GM20000 (cell line): ENCODE results near the gene PIAS4.

ENCODE experiments used
- DNase-seq: peaks from one replicate; pipeline ENCODE4 v3.0.0; 2012; ENCODE audit warnings: low spot score
- TF ChIP-seq, protein P1 (sequence below): IDR thresholded peaks from 2 replicates; pipeline ENCODE4 v1.5.1; 2012; ENCODE audit warnings: mild to moderate bottlenecking, control low read depth; ENCODE audit errors: extremely low read depth, missing control alignments

Gene PIAS4

DNA sequence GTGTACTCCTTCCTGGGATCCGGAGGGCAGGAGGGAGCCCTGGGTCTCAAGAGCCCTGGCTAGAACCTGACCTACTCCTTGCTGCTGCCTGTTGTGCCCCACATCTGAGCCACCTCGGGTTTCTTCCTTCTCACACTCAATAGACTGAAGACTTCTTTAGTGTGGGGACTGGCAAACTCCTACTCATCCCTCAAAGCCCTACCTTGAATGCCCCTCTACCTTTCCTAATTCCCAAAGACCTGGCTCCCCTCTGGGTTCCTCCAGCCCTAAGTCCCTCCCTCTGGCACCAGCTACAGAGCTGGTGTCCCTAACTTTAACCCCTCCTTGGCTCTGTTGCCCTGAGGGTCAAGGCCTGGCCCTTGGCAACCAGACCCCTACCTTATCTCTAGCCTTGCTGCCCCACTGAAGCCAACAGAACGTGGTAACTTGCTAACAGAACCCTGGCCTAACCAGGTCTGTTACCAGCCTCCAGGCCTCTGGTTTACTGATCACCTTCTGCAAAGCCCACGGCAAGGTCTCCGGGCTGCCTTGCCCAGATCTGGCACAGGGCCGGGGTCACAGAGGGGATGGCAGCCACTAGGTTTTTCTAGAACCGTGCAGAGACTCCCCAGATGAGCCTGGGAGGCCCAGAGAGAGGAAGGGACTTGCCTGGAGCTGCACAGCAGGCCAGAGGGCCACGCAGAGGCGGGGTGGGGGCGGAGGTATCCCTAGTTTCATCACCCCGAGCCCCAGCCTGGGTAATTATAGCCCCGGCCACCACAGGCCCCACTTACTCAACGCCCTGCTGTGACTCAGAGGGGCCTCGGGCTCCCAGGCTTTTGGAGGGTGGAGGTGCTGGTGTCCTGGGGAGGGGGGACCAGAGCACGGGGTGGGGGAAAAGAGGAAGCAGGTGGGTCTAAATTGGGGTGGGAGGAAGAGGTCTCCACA lies 43.9 kb downstream of the PIAS4 start:
- DNase-seq = no peak
- TF ChIP-seq, protein P1, sequence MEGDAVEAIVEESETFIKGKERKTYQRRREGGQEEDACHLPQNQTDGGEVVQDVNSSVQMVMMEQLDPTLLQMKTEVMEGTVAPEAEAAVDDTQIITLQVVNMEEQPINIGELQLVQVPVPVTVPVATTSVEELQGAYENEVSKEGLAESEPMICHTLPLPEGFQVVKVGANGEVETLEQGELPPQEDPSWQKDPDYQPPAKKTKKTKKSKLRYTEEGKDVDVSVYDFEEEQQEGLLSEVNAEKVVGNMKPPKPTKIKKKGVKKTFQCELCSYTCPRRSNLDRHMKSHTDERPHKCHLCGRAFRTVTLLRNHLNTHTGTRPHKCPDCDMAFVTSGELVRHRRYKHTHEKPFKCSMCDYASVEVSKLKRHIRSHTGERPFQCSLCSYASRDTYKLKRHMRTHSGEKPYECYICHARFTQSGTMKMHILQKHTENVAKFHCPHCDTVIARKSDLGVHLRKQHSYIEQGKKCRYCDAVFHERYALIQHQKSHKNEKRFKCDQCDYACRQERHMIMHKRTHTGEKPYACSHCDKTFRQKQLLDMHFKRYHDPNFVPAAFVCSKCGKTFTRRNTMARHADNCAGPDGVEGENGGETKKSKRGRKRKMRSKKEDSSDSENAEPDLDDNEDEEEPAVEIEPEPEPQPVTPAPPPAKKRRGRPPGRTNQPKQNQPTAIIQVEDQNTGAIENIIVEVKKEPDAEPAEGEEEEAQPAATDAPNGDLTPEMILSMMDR = no peak

DNA sequence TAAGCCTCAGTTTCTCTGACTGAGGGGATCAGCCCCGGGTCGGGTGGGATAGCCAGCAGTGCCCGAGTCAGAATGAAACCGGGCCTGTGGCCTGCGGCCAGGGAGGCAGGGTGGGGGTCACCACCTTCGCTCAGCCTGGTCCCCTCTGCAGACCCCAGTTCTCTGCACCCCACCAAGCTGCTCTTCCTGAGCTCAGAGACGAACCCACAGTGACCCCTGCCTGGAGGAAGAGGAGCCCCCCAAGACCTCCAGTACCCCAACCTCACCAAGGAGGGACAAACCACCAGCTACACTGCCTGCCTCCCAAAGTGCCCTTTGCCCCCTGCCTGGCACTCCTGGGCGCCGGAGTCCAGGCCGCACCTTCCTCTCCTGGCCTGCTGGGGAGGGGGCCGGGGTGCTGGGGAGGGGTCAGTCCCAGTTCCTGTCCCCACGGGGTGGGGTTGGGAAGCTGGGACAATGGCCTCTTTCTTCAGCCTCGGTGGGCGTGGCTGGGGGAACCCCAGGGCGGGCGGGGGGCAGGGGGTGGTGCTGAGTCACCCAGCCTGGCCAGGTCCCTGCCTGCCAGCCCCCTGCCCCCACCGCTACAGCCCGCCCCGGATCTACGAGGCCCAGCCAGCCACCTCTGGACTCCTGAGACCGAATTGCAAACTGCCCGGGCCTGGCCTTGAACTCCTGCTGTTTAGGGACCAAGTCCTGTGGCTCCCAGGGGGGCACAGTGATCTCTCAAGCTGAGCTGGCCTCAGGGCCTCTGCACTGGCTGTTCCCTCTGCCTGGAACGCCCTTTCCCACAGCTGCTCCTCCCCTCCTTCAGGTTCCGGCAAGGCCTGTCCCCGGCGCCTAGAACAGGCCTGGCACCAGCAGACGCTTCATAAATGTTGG lies 44.8 kb downstream of the PIAS4 start:
- TF ChIP-seq, protein P1 = no peak
- no peak for DNase-seq

DNA sequence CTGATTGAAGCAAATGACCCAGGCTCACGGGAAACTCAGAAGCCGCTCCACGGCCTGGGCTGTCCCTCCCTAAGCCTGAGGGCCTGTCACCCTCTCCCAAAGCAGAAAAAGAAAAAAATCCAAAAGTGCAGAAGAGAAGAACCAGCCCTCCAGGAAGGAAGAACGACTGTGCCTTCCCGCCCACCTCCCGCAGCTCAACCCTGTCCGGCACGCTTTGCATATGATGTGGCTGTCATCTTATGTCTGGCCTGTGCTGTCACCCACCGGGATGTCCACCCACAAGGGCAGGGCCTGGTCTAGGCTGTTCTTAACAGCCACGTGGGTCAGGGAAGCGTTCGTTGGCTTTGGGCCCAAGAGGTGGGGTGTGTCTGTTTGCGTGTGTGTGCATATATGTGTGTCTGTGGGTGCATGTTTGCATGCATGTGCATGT lies 45.5 kb downstream of the PIAS4 start:
- TF ChIP-seq, protein P1 = no peak
- DNase-seq = no peak

DNA sequence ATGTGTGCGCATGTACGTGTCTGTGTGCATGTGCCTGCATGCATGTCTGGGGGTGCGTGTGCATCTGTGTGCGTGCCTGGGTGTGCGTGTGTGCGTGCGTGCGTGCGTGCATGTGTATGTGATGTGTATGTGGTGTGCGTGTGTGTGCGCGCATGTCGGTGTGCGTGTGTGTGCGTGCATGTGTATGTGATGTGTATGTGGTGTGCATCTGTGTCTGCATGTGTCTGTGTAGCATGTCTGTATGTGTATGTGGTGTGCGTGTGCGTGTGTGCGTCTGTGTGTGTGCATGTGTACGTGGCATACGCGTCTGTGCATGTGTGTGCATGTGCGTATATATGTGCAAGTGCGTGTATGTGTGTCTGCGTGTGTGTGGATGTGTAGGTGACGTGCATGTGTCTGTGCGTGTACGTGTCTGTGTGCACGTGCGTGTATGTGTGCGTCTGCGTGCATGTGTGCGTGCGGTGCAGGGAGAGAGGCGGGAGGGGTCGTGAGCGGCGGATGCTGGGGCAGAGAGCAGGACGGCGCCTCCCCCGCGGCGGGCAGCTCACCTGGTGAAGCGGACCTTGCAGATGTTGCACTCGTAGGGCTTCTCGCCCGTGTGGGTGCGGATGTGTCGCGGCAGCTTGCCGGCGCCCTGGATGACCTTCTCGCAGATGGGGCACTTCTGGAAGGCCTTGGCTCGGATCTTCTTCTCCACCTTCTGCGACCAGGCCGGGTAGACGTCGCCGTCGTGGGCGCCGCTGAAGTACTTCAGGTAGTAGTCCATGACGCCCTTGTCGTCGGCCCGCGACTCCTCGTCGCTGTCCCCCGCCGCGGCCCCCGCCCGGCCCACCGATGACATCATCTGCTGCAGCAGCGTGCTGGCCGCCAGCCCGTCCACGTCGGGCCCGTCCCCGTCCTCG lies 46.1 kb downstream of the PIAS4 start:
- no peak for DNase-seq
- TF ChIP-seq, protein P1 = no peak

DNA sequence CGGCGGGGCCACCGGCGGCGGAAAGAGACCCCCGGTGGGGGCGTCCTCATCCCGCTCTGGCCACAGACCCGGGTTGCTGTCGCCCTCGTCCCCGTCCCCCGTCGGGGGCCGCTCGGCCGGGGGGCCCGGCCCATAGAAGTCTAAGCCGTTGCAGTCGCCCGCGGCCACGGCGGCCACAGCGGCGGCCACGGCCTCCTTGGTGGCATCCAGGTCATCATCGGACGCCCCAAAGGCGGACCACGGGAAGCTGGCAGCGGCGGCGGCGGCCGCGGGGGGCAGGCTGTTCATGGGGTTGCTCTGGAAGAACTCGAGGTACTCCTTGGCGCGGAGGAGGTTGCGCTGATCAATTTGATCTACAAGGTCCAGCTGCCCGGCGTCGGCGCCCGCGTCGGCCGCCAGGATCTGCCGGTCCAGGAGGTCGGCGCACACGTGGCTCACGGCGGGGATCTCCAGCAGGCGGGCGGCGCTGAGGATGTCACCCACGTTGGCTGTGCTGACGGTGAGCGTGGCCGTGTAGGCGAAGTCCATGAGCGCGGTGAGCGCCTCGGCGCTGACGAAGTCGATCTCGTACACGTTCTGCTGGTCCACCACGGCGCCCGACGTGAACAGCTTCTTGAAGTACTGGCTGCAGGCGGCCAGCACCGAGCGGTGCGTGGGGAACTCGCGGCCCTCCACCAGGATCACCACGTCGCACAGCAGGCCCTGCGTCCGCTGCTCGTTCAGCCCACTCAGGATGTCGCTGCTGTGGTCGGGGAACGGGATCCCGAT lies 47.1 kb downstream of the PIAS4 start:
- TF ChIP-seq, protein P1 = no peak
- DNase-seq = no peak

DNA sequence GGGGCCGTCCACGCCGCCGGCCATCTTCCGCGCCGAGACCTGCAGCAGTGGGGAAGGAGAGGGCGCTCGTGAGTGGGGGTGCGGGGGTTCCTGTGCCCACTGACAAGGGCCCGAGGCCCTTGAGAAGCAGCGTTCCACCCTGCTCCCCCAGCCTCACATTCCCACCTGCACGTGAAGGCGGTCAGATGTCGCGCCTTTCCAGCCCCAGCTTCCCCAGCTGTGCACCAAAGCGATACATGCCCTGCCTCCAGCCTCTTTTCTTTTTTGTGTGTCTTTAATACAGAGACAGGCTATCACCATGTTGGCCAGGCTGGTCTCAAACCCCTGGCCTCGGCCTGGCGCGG lies 47.6 kb downstream of the PIAS4 start:
- DNase-seq = no peak
- TF ChIP-seq, protein P1 = no peak
